A673 (cell line): Measurements from ENCODE around the gene LHB. TPM values are rescaled to one million over a fixed set of nuclear protein-coding genes. Genes with fewer than 3 reads are reported as not detected.
"Not testable (repeated sequence)": the region's sequence is repeated elsewhere in the genome, so short reads cannot be mapped to it uniquely, and the experiment has no call there.

Experiments
- BruUV-seq: library from RNA; stranded (reverse); fragments of 400-500 nt; replicated peaks from 2 replicates; lab custom pipeline; 2021; lab: Mats Ljungman, UMichigan
- CTCF ChIA-PET: fragments of 300-600 bp; sonication (Branson Sonifier 250); formaldehyde crosslinking; loops from one replicate; lab custom pipeline; 2022; ENCODE audit warnings: antibody characterized with exemption; lab: Charles Lee
- POLR2A ChIA-PET: fragments of 300-600 bp; sonication (Branson Sonifier 250); formaldehyde crosslinking; loops from one replicate; lab custom pipeline; 2022; ENCODE audit warnings: antibody characterized with exemption; ENCODE audit not compliant: low non-redundant PET; lab: Charles Lee
- DNase-seq: peaks from one replicate; pipeline ENCODE4 v3.0.0-alpha.2; 2015; ENCODE audit warnings: low spot score
- H3K27ac ChIP-seq: fragments of 200-600 bp; sonication (generic); 2 replicates; pipeline ENCODE4 v1.5.1; 2016; ENCODE audit warnings: mixed run types, low read depth, mild to moderate bottlenecking, mixed read lengths, antibody characterized with exemption, low read length; ENCODE audit not compliant: poor library complexity, severe bottlenecking
- H3K27me3 ChIP-seq: fragments of 200-600 bp; sonication (generic); replicated peaks from 2 replicates; pipeline ENCODE4 v1.6.1; 2017; ENCODE audit warnings: mixed run types, low read depth, mild to moderate bottlenecking, mixed read lengths, antibody characterized with exemption, low read length; ENCODE audit not compliant: insufficient read depth, poor library complexity
- H3K36me3 ChIP-seq: fragments of 200-600 bp; sonication (generic); 2 replicates; pipeline ENCODE4 v1.6.1; 2016; ENCODE audit warnings: mixed run types, mild to moderate bottlenecking, mixed read lengths, antibody characterized with exemption, low read length; ENCODE audit not compliant: insufficient read depth, poor library complexity, severe bottlenecking
- H3K4me1 ChIP-seq: fragments of 200-600 bp; sonication (generic); 2 replicates; pipeline ENCODE4 v1.6.1; 2017; ENCODE audit warnings: mixed run types, mild to moderate bottlenecking, mixed read lengths, antibody characterized with exemption, low read length; ENCODE audit not compliant: insufficient read depth, poor library complexity, severe bottlenecking
- H3K4me3 ChIP-seq: fragments of 200-600 bp; sonication (generic); 2 replicates; pipeline ENCODE4 v1.5.1; 2016; ENCODE audit warnings: low read depth, mixed run types, mild to moderate bottlenecking, mixed read lengths, low read length; ENCODE audit not compliant: poor library complexity, severe bottlenecking
- H3K9me3 ChIP-seq: fragments of 200-600 bp; sonication (generic); 2 replicates; pipeline ENCODE4 v1.6.1; 2016; ENCODE audit warnings: mixed run types, low read depth, mild to moderate bottlenecking, mixed read lengths, antibody characterized with exemption, low read length; ENCODE audit not compliant: poor library complexity, severe bottlenecking
- CTCF ChIP-seq: fragments of 300-800, 200-600 bp; sonication (generic); conservative IDR thresholded peaks from 2 replicates; pipeline ENCODE4 v1.5.1; 2017; ENCODE audit warnings: low read depth, mild to moderate bottlenecking, antibody characterized with exemption, low read length, moderate library complexity, mixed read lengths
- EZH2 ChIP-seq: fragments of 200-600 bp; sonication (generic); IDR thresholded peaks from 2 replicates; pipeline ENCODE4 v1.6.1; 2017; ENCODE audit warnings: borderline replicate concordance, low read depth, mild to moderate bottlenecking, mixed read lengths, antibody characterized with exemption, low read length; ENCODE audit not compliant: poor library complexity, severe bottlenecking
- intact Hi-C: fragments of 100-400 bp; cut with micrococcal nuclease; formaldehyde crosslinking; loops from one replicate; pipeline ENCODE4 v1.10.0; 2022; ENCODE audit not compliant: unreplicated experiment
- total RNA-seq: library from RNA; stranded (reverse); gene quantifications from 2 replicates; pipeline ENCODE4 v1.2.3, GENCODE V29; 2021

Gene LHB
- total RNA-seq, 1 experiment from 2014 or later = not detected

GRCh38 chr19:49025088-49025487 lies 8.2 kb upstream of the LHB start:
- intact Hi-C loops, CTCF ChIA-PET, H3K27ac ChIP-seq, H3K27me3 ChIP-seq, POLR2A ChIA-PET, H3K4me1 ChIP-seq, BruUV-seq, H3K36me3 ChIP-seq, H3K9me3 ChIP-seq, H3K4me3 ChIP-seq, DNase-seq: not testable (repeated sequence)

GRCh38 chr19:49024233-49024632 lies 7.3 kb upstream of the LHB start, which contains the start of gene CGB3:
Gene CGB3 (minus strand): TSS chr19:49024333. CDS start chr19:49023971, 362 bp downstream.
- H3K27me3 ChIP-seq, H3K4me1 ChIP-seq, DNase-seq, POLR2A ChIA-PET, H3K9me3 ChIP-seq, H3K36me3 ChIP-seq, CTCF ChIA-PET, H3K27ac ChIP-seq, H3K4me3 ChIP-seq, intact Hi-C loops, BruUV-seq: not testable (repeated sequence)

- TF ChIP-seq CTCF (no peak), EZH2 (no peak)
- intact Hi-C loops = no loop called here
- Histone ChIP-seq H3K27me3 (no peaks in the 10 kb centered on the region), H3K4me3 (no peak overlapping the region), H3K4me1 (peaks cover 15% of the 10 kb centered on the region), H3K9me3 (no peaks in the 10 kb centered on the region), H3K36me3 (no peaks in the 10 kb centered on the region), H3K27ac (no peak overlapping the region)
- no peak for DNase-seq
- CTCF ChIA-PET = interaction anchor here (0.7 to 1.3 kb wide), 2 partner anchors 22 to 37 kb away, joined by 6 to 7 read pairs; no protein-coding TSS in a partner anchor
- POLR2A ChIA-PET = no interaction called here
- BruUV-seq = no TSS peak
Measured at GRCh38 chr19:49022116-49022515, 5.2 kb upstream of the LHB start.

GRCh38 chr19:49020931-49021895 lies 4.3 kb upstream of the LHB start:
- ChIA-PET POLR2A (no interaction called here), CTCF (interaction anchor here (1.3 kb wide), 1 partner anchor 21 kb away, joined by 6 read pairs; no protein-coding TSS in a partner anchor)
- H3K36me3 ChIP-seq = no peaks in the 10 kb centered on the region
- no peaks in the 10 kb centered on the region for H3K27me3 ChIP-seq
- intact Hi-C loops = no loop called here
- DNase-seq = no peak
- H3K4me1 ChIP-seq = peaks cover 15% of the 10 kb centered on the region
- no peak overlapping the region for H3K4me3 ChIP-seq
- H3K9me3 ChIP-seq = no peaks in the 10 kb centered on the region
- no peak overlapping the region for H3K27ac ChIP-seq
- BruUV-seq = no TSS peak
- TF ChIP-seq EZH2 (no peak), CTCF (no peak)
